ENCODE data around the gene KCNMA1. TPM values are rescaled to one million over a fixed set of nuclear protein-coding genes. Genes with fewer than 3 reads are reported as not detected.
A peak's percentile ranks its signal among the peaks of the same experiment; 100 is the strongest.

KCNMA1 gene
- total RNA-seq, 1 donor from 2014 or later = 94.3 TPM

GRCh38 chr10:76869931-76870330, 767.7 kb downstream of the KCNMA1 start:
- Histone ChIP-seq H3K9me3 (no peaks in the 10 kb centered on the region), H3K4me1 (peaks cover 5% of the 10 kb centered on the region), H3K4me3 (no peak overlapping the region), H3K27me3 (no peaks in the 10 kb centered on the region), H3K27ac (no peak overlapping the region), H3K36me3 (no peaks in the 10 kb centered on the region)
- TF ChIP-seq POLR2AphosphoS5 (IDR thresholded peaks at IDR 0.05; ENCODE audit: insufficient read depth in 1 of 2, low read depth in 1 of 2) (no peak), POLR2A (IDR thresholded peaks at IDR 0.05) (no peak)
- TF ChIP-seq, protein P1, sequence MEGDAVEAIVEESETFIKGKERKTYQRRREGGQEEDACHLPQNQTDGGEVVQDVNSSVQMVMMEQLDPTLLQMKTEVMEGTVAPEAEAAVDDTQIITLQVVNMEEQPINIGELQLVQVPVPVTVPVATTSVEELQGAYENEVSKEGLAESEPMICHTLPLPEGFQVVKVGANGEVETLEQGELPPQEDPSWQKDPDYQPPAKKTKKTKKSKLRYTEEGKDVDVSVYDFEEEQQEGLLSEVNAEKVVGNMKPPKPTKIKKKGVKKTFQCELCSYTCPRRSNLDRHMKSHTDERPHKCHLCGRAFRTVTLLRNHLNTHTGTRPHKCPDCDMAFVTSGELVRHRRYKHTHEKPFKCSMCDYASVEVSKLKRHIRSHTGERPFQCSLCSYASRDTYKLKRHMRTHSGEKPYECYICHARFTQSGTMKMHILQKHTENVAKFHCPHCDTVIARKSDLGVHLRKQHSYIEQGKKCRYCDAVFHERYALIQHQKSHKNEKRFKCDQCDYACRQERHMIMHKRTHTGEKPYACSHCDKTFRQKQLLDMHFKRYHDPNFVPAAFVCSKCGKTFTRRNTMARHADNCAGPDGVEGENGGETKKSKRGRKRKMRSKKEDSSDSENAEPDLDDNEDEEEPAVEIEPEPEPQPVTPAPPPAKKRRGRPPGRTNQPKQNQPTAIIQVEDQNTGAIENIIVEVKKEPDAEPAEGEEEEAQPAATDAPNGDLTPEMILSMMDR (IDR thresholded peaks at IDR 0.05) = no peak
- DNase-seq (ENCODE audit: extremely low spot score in 2 of 2) = no peak
- intact Hi-C loops (cut with DNase I) = no loop called here

DNA sequence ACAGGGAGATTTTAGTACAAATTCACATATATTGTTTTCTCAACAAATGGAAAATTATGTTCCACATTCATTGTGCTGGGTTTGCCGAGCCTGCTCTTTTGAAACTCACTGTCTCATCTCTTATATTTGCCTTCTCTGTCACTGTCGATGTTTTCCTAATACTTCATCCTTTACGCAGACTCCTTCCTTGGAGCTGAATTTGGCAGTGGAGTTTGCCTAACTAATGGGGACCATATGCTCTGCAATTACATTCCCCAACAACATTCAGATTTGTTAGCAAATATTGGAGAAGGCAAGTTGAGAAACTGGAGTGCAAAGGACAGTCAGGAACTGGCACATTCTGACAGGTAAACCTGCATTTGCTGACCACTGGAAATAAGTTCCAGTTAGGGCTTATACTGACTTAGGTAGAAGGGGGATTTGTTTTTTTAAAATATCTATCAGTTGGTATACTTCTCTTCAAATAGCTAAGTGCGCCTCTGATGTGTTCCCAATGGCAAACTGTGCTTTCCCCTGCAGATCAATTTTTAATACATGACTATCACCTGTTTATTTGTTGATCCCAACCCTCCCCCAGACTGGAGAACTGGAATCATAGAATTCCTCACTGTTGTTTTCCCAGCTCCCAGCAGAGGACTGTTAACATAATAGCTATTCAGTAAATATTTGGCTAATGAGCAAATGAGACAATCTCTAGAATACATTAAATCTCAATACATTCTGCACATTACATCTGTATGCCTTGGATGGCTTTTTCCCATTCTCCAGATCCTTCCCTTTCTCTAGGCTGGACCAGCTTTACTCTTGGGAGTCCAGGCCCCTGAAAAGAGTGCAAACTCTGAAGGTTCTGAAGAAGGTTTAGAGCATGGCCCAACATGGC, 769.3 kb downstream of the KCNMA1 start:
- Histone ChIP-seq H3K4me1 (no peaks in the 10 kb centered on the region), H3K27ac (peak overlapping the region; percentile 36), H3K27me3 (no peaks in the 10 kb centered on the region), H3K36me3 (no peaks in the 10 kb centered on the region), H3K9me3 (no peaks in the 10 kb centered on the region), H3K4me3 (no peak overlapping the region)
- no peak for TF ChIP-seq POLR2A (IDR thresholded peaks at IDR 0.05)
- TF ChIP-seq, protein P1 (IDR thresholded peaks at IDR 0.05) = no peak
- no peak for TF ChIP-seq POLR2AphosphoS5 (IDR thresholded peaks at IDR 0.05; ENCODE audit: insufficient read depth in 1 of 2, low read depth in 1 of 2)
- DNase-seq (ENCODE audit: extremely low spot score in 2 of 2) = no peak
- intact Hi-C loops (cut with DNase I) = no loop called here

DNA sequence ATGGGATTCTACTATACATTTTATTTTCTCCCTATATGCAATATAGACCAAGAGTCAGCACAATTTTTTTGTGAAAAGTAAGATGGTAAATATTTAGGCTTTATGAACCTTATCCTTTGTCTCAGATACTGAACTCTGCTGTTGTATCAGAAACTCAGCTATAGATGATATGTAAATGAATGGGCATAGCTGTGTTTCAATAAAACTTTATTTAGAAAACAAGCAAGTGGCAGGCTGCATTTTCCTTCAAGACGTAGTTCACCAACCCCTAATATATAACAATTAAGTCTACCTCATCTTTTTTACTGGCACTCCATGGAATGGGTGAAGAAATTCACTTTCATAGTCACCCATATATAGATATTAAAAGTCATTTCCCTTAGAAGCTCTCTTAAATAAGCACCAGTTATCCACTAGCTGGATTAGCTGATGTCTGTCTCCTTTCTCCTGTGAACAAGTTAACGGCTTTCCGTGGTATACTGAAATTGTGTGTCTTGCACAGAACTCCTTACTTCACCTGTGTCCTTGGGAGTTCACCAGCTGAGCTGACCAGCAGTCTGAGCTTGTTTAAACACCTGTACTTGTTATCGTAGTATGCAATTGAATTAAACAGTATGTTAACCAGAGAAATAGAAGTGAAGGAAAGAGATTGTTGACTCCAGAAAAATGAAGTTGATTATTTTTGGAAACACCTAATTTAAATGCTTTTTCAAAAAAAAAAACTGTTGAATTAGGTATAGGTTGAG, 770.6 kb downstream of the KCNMA1 start:
- H3K27me3 ChIP-seq = no peaks in the 10 kb centered on the region
- no peak for DNase-seq (ENCODE audit: extremely low spot score in 2 of 2)
- TF ChIP-seq POLR2A (IDR thresholded peaks at IDR 0.05) (no peak), POLR2AphosphoS5 (IDR thresholded peaks at IDR 0.05; ENCODE audit: insufficient read depth in 1 of 2, low read depth in 1 of 2) (no peak)
- TF ChIP-seq, protein P1 (IDR thresholded peaks at IDR 0.05) = no peak
- H3K4me3 ChIP-seq = no peak overlapping the region
- H3K27ac ChIP-seq = peak overlapping the region; percentile 36
- H3K4me1 ChIP-seq = no peaks in the 10 kb centered on the region
- H3K36me3 ChIP-seq = no peaks in the 10 kb centered on the region
- H3K9me3 ChIP-seq = no peaks in the 10 kb centered on the region
- intact Hi-C loops (cut with DNase I) = no loop called here

GRCh38 chr10:76864922-76865321, 772.7 kb downstream of the KCNMA1 start:
- intact Hi-C loops (cut with DNase I) = no loop called here
- no peak overlapping the region for H3K27ac ChIP-seq
- DNase-seq (ENCODE audit: extremely low spot score in 2 of 2) = no peak
- no peaks in the 10 kb centered on the region for H3K27me3 ChIP-seq
- no peaks in the 10 kb centered on the region for H3K36me3 ChIP-seq
- TF ChIP-seq POLR2A (IDR thresholded peaks at IDR 0.05) (no peak), POLR2AphosphoS5 (IDR thresholded peaks at IDR 0.05; ENCODE audit: insufficient read depth in 1 of 2, low read depth in 1 of 2) (no peak)
- TF ChIP-seq, protein P1 (IDR thresholded peaks at IDR 0.05) = no peak
- no peak overlapping the region for H3K4me3 ChIP-seq
- H3K9me3 ChIP-seq = no peaks in the 10 kb centered on the region
- no peaks in the 10 kb centered on the region for H3K4me1 ChIP-seq

Measured in vagina (tissue), 2 donors.